Measurements from ENCODE around the gene RAP2B. TPM values are rescaled to one million over a fixed set of nuclear protein-coding genes. Genes with fewer than 3 reads are reported as not detected.

The RAP2B gene
- total and polyA plus RNA-seq, 2 of the 13 experiments (the other 11 are each of a cell fraction or from before 2014, with no cell fraction given): 6.4 to 7.1 TPM

GRCh38 chr3:153129426-153129825, 32.6 kb upstream of the RAP2B start (continued):
- no peak for TF ChIP-seq SP1 (IDR thresholded peaks at IDR 0.05)
- no peak for TF ChIP-seq SP1 (CRISPR knock-in tag; IDR thresholded peaks at IDR 0.05)
- TF ChIP-seq ZKSCAN5 (CRISPR knock-in tag; IDR thresholded peaks at IDR 0.05): no peak
- no peak for TF ChIP-seq ELF1 (CRISPR knock-in tag; IDR thresholded peaks at IDR 0.05)
- TF ChIP-seq HES4 (CRISPR knock-in tag; IDR thresholded peaks at IDR 0.05; ENCODE audit: borderline replicate concordance): no peak
- no peak for TF ChIP-seq NR2C2 (CRISPR knock-in tag; IDR thresholded peaks at IDR 0.05; ENCODE audit: borderline replicate concordance)
- TF ChIP-seq, protein P1, sequence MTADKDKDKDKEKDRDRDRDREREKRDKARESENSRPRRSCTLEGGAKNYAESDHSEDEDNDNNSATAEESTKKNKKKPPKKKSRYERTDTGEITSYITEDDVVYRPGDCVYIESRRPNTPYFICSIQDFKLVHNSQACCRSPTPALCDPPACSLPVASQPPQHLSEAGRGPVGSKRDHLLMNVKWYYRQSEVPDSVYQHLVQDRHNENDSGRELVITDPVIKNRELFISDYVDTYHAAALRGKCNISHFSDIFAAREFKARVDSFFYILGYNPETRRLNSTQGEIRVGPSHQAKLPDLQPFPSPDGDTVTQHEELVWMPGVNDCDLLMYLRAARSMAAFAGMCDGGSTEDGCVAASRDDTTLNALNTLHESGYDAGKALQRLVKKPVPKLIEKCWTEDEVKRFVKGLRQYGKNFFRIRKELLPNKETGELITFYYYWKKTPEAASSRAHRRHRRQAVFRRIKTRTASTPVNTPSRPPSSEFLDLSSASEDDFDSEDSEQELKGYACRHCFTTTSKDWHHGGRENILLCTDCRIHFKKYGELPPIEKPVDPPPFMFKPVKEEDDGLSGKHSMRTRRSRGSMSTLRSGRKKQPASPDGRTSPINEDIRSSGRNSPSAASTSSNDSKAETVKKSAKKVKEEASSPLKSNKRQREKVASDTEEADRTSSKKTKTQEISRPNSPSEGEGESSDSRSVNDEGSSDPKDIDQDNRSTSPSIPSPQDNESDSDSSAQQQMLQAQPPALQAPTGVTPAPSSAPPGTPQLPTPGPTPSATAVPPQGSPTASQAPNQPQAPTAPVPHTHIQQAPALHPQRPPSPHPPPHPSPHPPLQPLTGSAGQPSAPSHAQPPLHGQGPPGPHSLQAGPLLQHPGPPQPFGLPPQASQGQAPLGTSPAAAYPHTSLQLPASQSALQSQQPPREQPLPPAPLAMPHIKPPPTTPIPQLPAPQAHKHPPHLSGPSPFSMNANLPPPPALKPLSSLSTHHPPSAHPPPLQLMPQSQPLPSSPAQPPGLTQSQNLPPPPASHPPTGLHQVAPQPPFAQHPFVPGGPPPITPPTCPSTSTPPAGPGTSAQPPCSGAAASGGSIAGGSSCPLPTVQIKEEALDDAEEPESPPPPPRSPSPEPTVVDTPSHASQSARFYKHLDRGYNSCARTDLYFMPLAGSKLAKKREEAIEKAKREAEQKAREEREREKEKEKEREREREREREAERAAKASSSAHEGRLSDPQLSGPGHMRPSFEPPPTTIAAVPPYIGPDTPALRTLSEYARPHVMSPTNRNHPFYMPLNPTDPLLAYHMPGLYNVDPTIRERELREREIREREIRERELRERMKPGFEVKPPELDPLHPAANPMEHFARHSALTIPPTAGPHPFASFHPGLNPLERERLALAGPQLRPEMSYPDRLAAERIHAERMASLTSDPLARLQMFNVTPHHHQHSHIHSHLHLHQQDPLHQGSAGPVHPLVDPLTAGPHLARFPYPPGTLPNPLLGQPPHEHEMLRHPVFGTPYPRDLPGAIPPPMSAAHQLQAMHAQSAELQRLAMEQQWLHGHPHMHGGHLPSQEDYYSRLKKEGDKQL (CRISPR knock-in tag; IDR thresholded peaks at IDR 0.05; ENCODE audit: low read depth): no peak

DNA sequence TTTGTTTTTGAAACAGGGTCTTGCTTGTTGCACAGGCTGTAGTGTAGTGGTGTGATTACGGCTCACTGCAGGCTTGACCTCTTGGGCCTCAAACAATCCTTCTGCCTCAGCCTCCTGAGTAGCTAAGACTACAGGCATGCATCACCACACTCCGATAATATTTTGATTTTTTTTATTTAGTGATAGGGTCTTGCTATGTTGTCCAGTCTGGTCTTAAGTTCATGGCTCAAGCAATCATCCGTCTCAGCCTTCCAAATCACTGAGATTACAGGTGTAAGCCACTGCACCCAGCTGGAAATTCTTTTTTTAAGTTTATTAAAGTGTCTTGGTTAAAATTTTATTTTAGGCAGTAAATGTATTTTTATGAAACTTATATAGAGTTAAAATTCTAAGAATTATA, 32.2 kb upstream of the RAP2B start:
- Histone ChIP-seq H3K27me3 (ENCODE audit: control insufficient read depth in 1 of 2, insufficient read depth in 2 of 2, low read length in 2 of 2) (no peaks in the 10 kb centered on the region), H3K4me2 (ENCODE audit: low read depth, low read length) (no peak overlapping the region), H3K4me1 (ENCODE audit: insufficient read depth, low read length) (no peaks in the 10 kb centered on the region), H3K79me2 (ENCODE audit: insufficient read depth, low read length) (no peaks in the 10 kb centered on the region), H3K9ac (ENCODE audit: insufficient read depth, low read depth, low read length) (no peak overlapping the region), H4K20me1 (ENCODE audit: insufficient read depth, low read length) (no peaks in the 10 kb centered on the region), H3K9me3 (ENCODE audit: low read length) (no peaks in the 10 kb centered on the region), H3K36me3 (replicated peaks in 1 of 2; ENCODE audit: control insufficient read depth in 1 of 2, insufficient read depth in 2 of 2, low read length in 2 of 2) (no peaks in the 10 kb centered on the region), H2AFZ (ENCODE audit: low read length) (no peak overlapping the region), H3K4me3 (replicated peaks in 1 of 3; ENCODE audit: insufficient read depth in 1 of 3, low read depth in 2 of 3, low read length in 3 of 3) (no peak overlapping the region), H3K27ac (ENCODE audit: extremely low read length, insufficient read depth, low read length) (no peak overlapping the region)
- TF ChIP-seq CBX2 (IDR thresholded peaks at IDR 0.05; ENCODE audit: low read depth, low read length): peak; percentile 72; the same call in 1 of the 2 replicates
- TF ChIP-seq CBX2 (CRISPR knock-in tag; IDR thresholded peaks at IDR 0.05; ENCODE audit: low read depth): no peak
- TF ChIP-seq THAP8 (CRISPR knock-in tag; IDR thresholded peaks at IDR 0.05; ENCODE audit: borderline replicate concordance): no peak
- no TSS peak for BruUV-seq (replicated peaks)
- in situ Hi-C loops (cut with HindIII; ENCODE audit: extremely low pct_ligation_motif_present, low pct_unique_long_range_greater_than_20kb) (no loop called here), intact Hi-C loops (cut with micrococcal nuclease; ENCODE audit: unreplicated experiment) (no loop called here)
- FAIRE-seq: no peak
- POLR2A ChIA-PET: no interaction called here
- WGBS (ENCODE audit: low lambda C conversion rate): 61% methylated on average over 3 of the region's 3 CpGs
- no peak for DNase-seq (ENCODE audit: low spot score)
- CTCF ChIA-PET (ENCODE audit: low intra/inter-chr PET ratio, low total read pairs): no interaction called here
- no peak for ATAC-seq
